ENCODE results near the gene SYNDIG1. TPM values are rescaled to one million over a fixed set of nuclear protein-coding genes. Genes with fewer than 3 reads are reported as not detected.

The SYNDIG1 gene
- total RNA-seq, 2 donors from 2014 or later, result 0.78 TPM; not detected in 1

GRCh38 chr20:24690408-24690807, 221.0 kb downstream of the SYNDIG1 start:
- H3K27ac ChIP-seq, result no peak overlapping the region
- no peaks in the 10 kb centered on the region for H3K36me3 ChIP-seq (replicated peaks in 1 of 2; ENCODE audit: insufficient read depth in 1 of 2, low read depth in 2 of 2)
- peaks cover 0 to 5% (median 0%) of the 10 kb centered on the region in 3 donors for H3K9me3 ChIP-seq
- intact Hi-C loops (cut with DNase I), result loop anchor here (10.0 kb wide), 1 partner anchor 64 kb away; no protein-coding TSS in a partner anchor
- no peaks in the 10 kb centered on the region for H3K27me3 ChIP-seq
- H3K4me3 ChIP-seq, result no peak overlapping the region
- WGBS, 2 donors, result 69 to 78% methylated on average over 1 of the region's 1 CpG
- no peak for TF ChIP-seq CTCF (IDR thresholded peaks at IDR 0.05)
- no peak for TF ChIP-seq POLR2A (IDR thresholded peaks at IDR 0.05)
- no peaks in the 10 kb centered on the region for H3K4me1 ChIP-seq
- DNase-seq, result no peak
- ATAC-seq, result no peak

- no peak for ATAC-seq
- TF ChIP-seq POLR2A (IDR thresholded peaks at IDR 0.05), result no peak
- no peak for TF ChIP-seq CTCF (IDR thresholded peaks at IDR 0.05)
- intact Hi-C loops (cut with DNase I), result loop anchor here (10.0 kb wide), 1 partner anchor 63 kb away; no protein-coding TSS in a partner anchor
- Histone ChIP-seq H3K4me3 (no peak overlapping the region), H3K36me3 (replicated peaks in 1 of 2; ENCODE audit: insufficient read depth in 1 of 2, low read depth in 2 of 2) (no peaks in the 10 kb centered on the region), H3K4me1 (no peaks in the 10 kb centered on the region), H3K9me3 (peaks cover 0 to 5% (median 0%) of the 10 kb centered on the region in 3 donors), H3K27me3 (no peaks in the 10 kb centered on the region), H3K27ac (no peak overlapping the region)
- WGBS, 2 donors, result 67 to 82% methylated on average over 1 to 4 of the region's 4 CpGs
- DNase-seq, result no peak
Measured at GRCh38 chr20:24691901-24692351, 222.5 kb downstream of the SYNDIG1 start.

- Histone ChIP-seq H3K27me3 (no peaks in the 10 kb centered on the region), H3K9me3 (peaks cover 0 to 4% (median 0%) of the 10 kb centered on the region in 3 donors), H3K4me1 (no peaks in the 10 kb centered on the region), H3K36me3 (replicated peaks in 1 of 2; ENCODE audit: insufficient read depth in 1 of 2, low read depth in 2 of 2) (no peaks in the 10 kb centered on the region), H3K4me3 (no peak overlapping the region), H3K27ac (no peak overlapping the region)
- no peak for DNase-seq
- intact Hi-C loops (cut with DNase I), result loop anchor here (10.0 kb wide), 1 partner anchor 62 kb away; no protein-coding TSS in a partner anchor
- ATAC-seq, result no peak
- 78 to 92% methylated on average over 6 to 13 of the region's 14 CpGs for WGBS, 2 donors
- TF ChIP-seq POLR2A (IDR thresholded peaks at IDR 0.05) (no peak), CTCF (IDR thresholded peaks at IDR 0.05) (no peak)
Measured at GRCh38 chr20:24692446-24693200, 223.2 kb downstream of the SYNDIG1 start.

- no peak for ATAC-seq
- WGBS, 2 donors, result 84 to 85% methylated on average over 9 of the region's 9 CpGs
- Histone ChIP-seq H3K36me3 (replicated peaks in 1 of 2; ENCODE audit: insufficient read depth in 1 of 2, low read depth in 2 of 2) (no peaks in the 10 kb centered on the region), H3K9me3 (no peaks in the 10 kb centered on the region), H3K27ac (no peak overlapping the region), H3K4me3 (no peak overlapping the region), H3K4me1 (no peaks in the 10 kb centered on the region), H3K27me3 (no peaks in the 10 kb centered on the region)
- DNase-seq, result no peak
- TF ChIP-seq CTCF (IDR thresholded peaks at IDR 0.05), result no peak
- TF ChIP-seq POLR2A (IDR thresholded peaks at IDR 0.05), result no peak
- intact Hi-C loops (cut with DNase I), result loop anchor here (10.0 kb wide), 1 partner anchor 61 kb away; no protein-coding TSS in a partner anchor
Measured at GRCh38 chr20:24693466-24694156, 224.2 kb downstream of the SYNDIG1 start.

Data from body of pancreas (tissue), 4 donors.